ENCODE results near the gene PPID. TPM values are rescaled to one million over a fixed set of nuclear protein-coding genes. Genes with fewer than 3 reads are reported as not detected.
"Not testable (repeated sequence)": the region's sequence is repeated elsewhere in the genome, so short reads cannot be mapped to it uniquely, and the experiment has no call there.

PPID gene
- total RNA-seq, 1 experiment from 2014 or later: 87.6 TPM

- Histone ChIP-seq H3K4me1 (ENCODE audit: insufficient read depth, low read length, poor library complexity, severe bottlenecking) (peaks cover 9% of the 10 kb centered on the region), H3K9me3 (ENCODE audit: low read depth, low read length, poor library complexity, severe bottlenecking) (no peaks in the 10 kb centered on the region), H3K36me3 (ENCODE audit: insufficient read depth, low read length, poor library complexity, severe bottlenecking) (no peaks in the 10 kb centered on the region), H3K4me3 (ENCODE audit: low read depth, low read length, poor library complexity, severe bottlenecking) (no peak overlapping the region), H3K27me3 (replicated peaks; ENCODE audit: insufficient read depth, low read depth, low read length, poor library complexity) (peaks cover 7% of the 10 kb centered on the region), H3K27ac (ENCODE audit: low read depth, low read length, poor library complexity, severe bottlenecking) (no peak overlapping the region)
- ChIA-PET CTCF (no interaction called here), POLR2A (ENCODE audit: low non-redundant PET) (no interaction called here)
- intact Hi-C loops (cut with micrococcal nuclease; ENCODE audit: unreplicated experiment): no loop called here
- no peak for DNase-seq (ENCODE audit: low spot score)
- no TSS peak for BruUV-seq (replicated peaks)
- TF ChIP-seq EZH2 (IDR thresholded peaks at IDR 0.05; ENCODE audit: borderline replicate concordance, low read depth, low read length, poor library complexity, severe bottlenecking): no peak
Measured at GRCh38 chr4:158766434-158767044, 43.3 kb upstream of the PPID start.

GRCh38 chr4:158763462-158763861 is 40.3 kb upstream of the PPID start:
- POLR2A ChIA-PET (ENCODE audit: low non-redundant PET): no interaction called here
- no peak for DNase-seq (ENCODE audit: low spot score)
- CTCF ChIA-PET: no interaction called here

GRCh38 chr4:158762553-158762952 is 39.4 kb upstream of the PPID start:
- TF ChIP-seq EZH2 (IDR thresholded peaks at IDR 0.05; ENCODE audit: borderline replicate concordance, low read depth, low read length, poor library complexity, severe bottlenecking) (no peak), CTCF (conservative IDR thresholded peaks at IDR 0.05; ENCODE audit: low read depth, low read length) (no peak)
- no peaks in the 10 kb centered on the region for H3K9me3 ChIP-seq (ENCODE audit: low read depth, low read length, poor library complexity, severe bottlenecking)
- no peaks in the 10 kb centered on the region for H3K4me1 ChIP-seq (ENCODE audit: insufficient read depth, low read length, poor library complexity, severe bottlenecking)
- CTCF ChIA-PET: no interaction called here
- POLR2A ChIA-PET (ENCODE audit: low non-redundant PET): no interaction called here
- H3K27ac ChIP-seq (ENCODE audit: low read depth, low read length, poor library complexity, severe bottlenecking): no peak overlapping the region
- no peak overlapping the region for H3K4me3 ChIP-seq (ENCODE audit: low read depth, low read length, poor library complexity, severe bottlenecking)
- no peaks in the 10 kb centered on the region for H3K27me3 ChIP-seq (replicated peaks; ENCODE audit: insufficient read depth, low read depth, low read length, poor library complexity)
- no TSS peak for BruUV-seq (replicated peaks)
- DNase-seq (ENCODE audit: low spot score): no peak
- H3K36me3 ChIP-seq (ENCODE audit: insufficient read depth, low read length, poor library complexity, severe bottlenecking): no peaks in the 10 kb centered on the region
- intact Hi-C loops (cut with micrococcal nuclease; ENCODE audit: unreplicated experiment): no loop called here

More at GRCh38 chr4:158763462-158763861, 40.3 kb upstream of the PPID start:
- no TSS peak for BruUV-seq (replicated peaks)
- intact Hi-C loops (cut with micrococcal nuclease; ENCODE audit: unreplicated experiment): no loop called here
- Histone ChIP-seq H3K27ac (ENCODE audit: low read depth, low read length, poor library complexity, severe bottlenecking) (no peak overlapping the region), H3K9me3 (ENCODE audit: low read depth, low read length, poor library complexity, severe bottlenecking) (no peaks in the 10 kb centered on the region), H3K4me1 (ENCODE audit: insufficient read depth, low read length, poor library complexity, severe bottlenecking) (peaks cover 4% of the 10 kb centered on the region), H3K4me3 (ENCODE audit: low read depth, low read length, poor library complexity, severe bottlenecking) (no peak overlapping the region), H3K27me3 (replicated peaks; ENCODE audit: insufficient read depth, low read depth, low read length, poor library complexity) (no peaks in the 10 kb centered on the region), H3K36me3 (ENCODE audit: insufficient read depth, low read length, poor library complexity, severe bottlenecking) (no peaks in the 10 kb centered on the region)
- TF ChIP-seq EZH2 (IDR thresholded peaks at IDR 0.05; ENCODE audit: borderline replicate concordance, low read depth, low read length, poor library complexity, severe bottlenecking) (no peak), CTCF (conservative IDR thresholded peaks at IDR 0.05; ENCODE audit: low read depth, low read length) (no peak)

GRCh38 chr4:158760866-158761265 is 37.7 kb upstream of the PPID start:
- Histone ChIP-seq H3K4me3 (ENCODE audit: low read depth, low read length, poor library complexity, severe bottlenecking) (no peak overlapping the region), H3K36me3 (ENCODE audit: insufficient read depth, low read length, poor library complexity, severe bottlenecking) (no peaks in the 10 kb centered on the region), H3K4me1 (ENCODE audit: insufficient read depth, low read length, poor library complexity, severe bottlenecking) (no peaks in the 10 kb centered on the region), H3K9me3 (ENCODE audit: low read depth, low read length, poor library complexity, severe bottlenecking) (no peaks in the 10 kb centered on the region), H3K27me3 (replicated peaks; ENCODE audit: insufficient read depth, low read depth, low read length, poor library complexity) (no peaks in the 10 kb centered on the region), H3K27ac (ENCODE audit: low read depth, low read length, poor library complexity, severe bottlenecking) (no peak overlapping the region)
- TF ChIP-seq CTCF (conservative IDR thresholded peaks at IDR 0.05; ENCODE audit: low read depth, low read length) (no peak), EZH2 (IDR thresholded peaks at IDR 0.05; ENCODE audit: borderline replicate concordance, low read depth, low read length, poor library complexity, severe bottlenecking) (no peak)
- no peak for DNase-seq (ENCODE audit: low spot score)
- POLR2A ChIA-PET (ENCODE audit: low non-redundant PET): no interaction called here
- BruUV-seq (replicated peaks): no TSS peak
- intact Hi-C loops (cut with micrococcal nuclease; ENCODE audit: unreplicated experiment): no loop called here
- CTCF ChIA-PET: no interaction called here

GRCh38 chr4:158759539-158759938 is 36.3 kb upstream of the PPID start:
- CTCF ChIA-PET; BruUV-seq (replicated peaks); H3K36me3 ChIP-seq (ENCODE audit: insufficient read depth, low read length, poor library complexity, severe bottlenecking); H3K4me3 ChIP-seq (ENCODE audit: low read depth, low read length, poor library complexity, severe bottlenecking); H3K9me3 ChIP-seq (ENCODE audit: low read depth, low read length, poor library complexity, severe bottlenecking); intact Hi-C loops (cut with micrococcal nuclease; ENCODE audit: unreplicated experiment); H3K27ac ChIP-seq (ENCODE audit: low read depth, low read length, poor library complexity, severe bottlenecking); H3K27me3 ChIP-seq (replicated peaks; ENCODE audit: insufficient read depth, low read depth, low read length, poor library complexity); H3K4me1 ChIP-seq (ENCODE audit: insufficient read depth, low read length, poor library complexity, severe bottlenecking); DNase-seq (ENCODE audit: low spot score); POLR2A ChIA-PET (ENCODE audit: low non-redundant PET): not testable (repeated sequence)

All from A673 (cell line).